ENCODE data around the gene SMG7. TPM values are rescaled to one million over a fixed set of nuclear protein-coding genes. Genes with fewer than 3 reads are reported as not detected.

Gene SMG7
- total and polyA plus RNA-seq, 10 of the 15 experiments (the other 5 are each of a cell fraction or from before 2014, with no cell fraction given): 9.5 to 65.4 (median 42.7) TPM

GRCh38 chr1:183572721-183573120 lies 100.4 kb downstream of the SMG7 start:
- POLR2A ChIA-PET: interaction anchor here (0.9 kb wide), 1 partner anchor 48 kb away, joined by 3 read pairs; no protein-coding TSS in a partner anchor
- 48% methylated on average over 1 of the region's 1 CpG for WGBS (ENCODE audit: insufficient coverage, insufficient replicate concordance, low lambda C conversion rate, missing lambda C conversion rate)

More at GRCh38 chr1:183572721-183573120, 100.4 kb downstream of the SMG7 start:
- intact Hi-C loops (cut with micrococcal nuclease; ENCODE audit: unreplicated experiment) (no loop called here), in situ Hi-C loops (cut with MboI) (no loop called here)
- TF ChIP-seq WRNIP1 (IDR thresholded peaks at IDR 0.05; ENCODE audit: borderline replicate concordance, low read depth, low read length): no peak
- no peak for TF ChIP-seq NR2C2 (IDR thresholded peaks at IDR 0.05; ENCODE audit: borderline replicate concordance, control insufficient read depth, insufficient read length, low read depth)
- TF ChIP-seq ZBTB40 (IDR thresholded peaks at IDR 0.05; ENCODE audit: borderline replicate concordance): no peak
- TF ChIP-seq NR2F1 (conservative IDR thresholded peaks at IDR 0.05): no peak
- no peak for TF ChIP-seq GABPA (IDR thresholded peaks at IDR 0.05; ENCODE audit: low read depth)
- TF ChIP-seq ZNF217 (IDR thresholded peaks at IDR 0.05): no peak
- TF ChIP-seq ASH2L (IDR thresholded peaks at IDR 0.05; ENCODE audit: borderline replicate concordance, low read depth): no peak
- no peak for TF ChIP-seq ATF2 (IDR thresholded peaks at IDR 0.05; ENCODE audit: low read length)
- TF ChIP-seq ELK1 (IDR thresholded peaks at IDR 0.05; ENCODE audit: low read depth, low read length): no peak
- no peak for TF ChIP-seq JUNB (IDR thresholded peaks at IDR 0.05)
- TF ChIP-seq MTA2 (IDR thresholded peaks at IDR 0.05; ENCODE audit: low read depth): no peak
- TF ChIP-seq SMAD1 (IDR thresholded peaks at IDR 0.05; ENCODE audit: low read depth, partially characterized antibody): no peak
- Histone ChIP-seq H3K4me1 (ENCODE audit: control insufficient read depth, insufficient read depth, low read length) (peaks cover 2% of the 10 kb centered on the region), H3K79me2 (ENCODE audit: control insufficient read depth, insufficient read depth, low read length) (no peaks in the 10 kb centered on the region), H3K4me3 (no peak overlapping the region), H3K9me3 (replicated peaks; ENCODE audit: control insufficient read depth, insufficient read depth, low read length) (no peaks in the 10 kb centered on the region), H3K27ac (ENCODE audit: control insufficient read depth, insufficient read depth) (no peak overlapping the region), H3K9ac (ENCODE audit: control insufficient read depth, insufficient read depth, low read length) (no peak overlapping the region), H2AFZ (ENCODE audit: control insufficient read depth, low read depth, low read length) (no peak overlapping the region), H3K36me3 (ENCODE audit: control insufficient read depth in 2 of 2, insufficient read depth in 2 of 2, low read length in 1 of 2) (peaks cover 2 to 38% of the 10 kb centered on the region in 2 experiments; a peak in 2 of 4 replicates), H4K20me1 (ENCODE audit: control insufficient read depth, insufficient read depth) (no peaks in the 10 kb centered on the region), H3K4me2 (ENCODE audit: control insufficient read depth, insufficient read depth) (no peak overlapping the region), H3K27me3 (replicated peaks in 1 of 2; ENCODE audit: control insufficient read depth in 2 of 2, insufficient read depth in 2 of 2, low read length in 1 of 2) (no peaks in the 10 kb centered on the region)
- FAIRE-seq (no peak), DNase-seq (ENCODE audit: low read depth, low spot score) (no peak), ATAC-seq (no peak)
- ChIA-PET SMC1A (ENCODE audit: uncharacterized antibody, unreplicated experiment) (interaction anchor here (0.6 to 1.4 kb wide), 3 partner anchors 14 to 263 kb away, joined by 3 read pairs; no protein-coding TSS in a partner anchor), CTCF (interaction anchor here (0.8 to 1.4 kb wide), 4 partner anchors 37 to 104 kb away, joined by 3 read pairs; no protein-coding TSS in a partner anchor), RAD21 (ENCODE audit: unreplicated experiment) (no interaction called here)
- no TSS peak for BruUV-seq (replicated peaks)

Data from GM12878 (cell line).